SKM-1 (cell line): ENCODE measurements around the gene ARG2.

Source experiments
- DNase-seq: peaks from one replicate; lab custom pipeline; 2025; ENCODE audit not compliant: unreplicated experiment; lab: John Stamatoyannopoulos, UW

Gene ARG2

DNA sequence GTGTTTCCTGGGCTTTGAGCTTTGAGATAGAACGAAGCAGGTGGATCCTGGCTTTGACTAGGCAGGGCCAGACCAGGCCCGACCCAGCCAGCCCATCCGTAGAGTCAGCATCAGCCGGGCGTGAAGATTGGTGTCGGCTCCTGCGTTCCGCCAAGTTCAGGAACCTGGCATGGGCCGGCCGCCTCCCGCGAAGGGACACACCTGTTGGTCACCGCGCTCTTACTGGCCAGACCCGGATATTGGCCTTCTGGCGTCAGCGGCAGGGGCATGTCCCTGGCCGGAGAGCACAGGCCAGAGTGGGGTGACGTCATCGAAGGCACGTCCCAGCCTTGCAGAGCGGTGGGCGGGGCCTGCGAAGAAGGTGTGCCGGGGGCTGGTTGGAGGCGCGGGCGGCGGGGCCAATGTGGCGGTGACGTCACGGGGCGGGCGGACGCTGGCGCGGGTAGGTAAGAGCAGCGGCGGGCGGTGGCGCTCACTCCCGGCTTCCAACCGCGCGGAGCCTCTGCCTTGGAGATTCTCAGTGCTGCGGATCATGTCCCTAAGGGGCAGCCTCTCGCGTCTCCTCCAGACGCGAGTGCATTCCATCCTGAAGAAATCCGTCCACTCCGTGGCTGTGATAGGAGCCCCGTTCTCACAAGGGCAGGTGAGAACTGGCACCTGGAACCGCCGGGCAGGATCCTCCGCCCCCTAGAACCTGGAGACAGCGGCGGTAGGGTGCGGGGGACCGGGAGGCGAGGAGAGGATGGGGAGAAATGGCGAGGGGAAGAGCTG, at the start of gene ARG2:
Gene ARG2 (plus strand): TSS at position 475 of the 771 bp plus-strand sequence. CDS start 58 bp downstream, at position 533.
- DNase-seq, result peak; percentile 24

DNA sequence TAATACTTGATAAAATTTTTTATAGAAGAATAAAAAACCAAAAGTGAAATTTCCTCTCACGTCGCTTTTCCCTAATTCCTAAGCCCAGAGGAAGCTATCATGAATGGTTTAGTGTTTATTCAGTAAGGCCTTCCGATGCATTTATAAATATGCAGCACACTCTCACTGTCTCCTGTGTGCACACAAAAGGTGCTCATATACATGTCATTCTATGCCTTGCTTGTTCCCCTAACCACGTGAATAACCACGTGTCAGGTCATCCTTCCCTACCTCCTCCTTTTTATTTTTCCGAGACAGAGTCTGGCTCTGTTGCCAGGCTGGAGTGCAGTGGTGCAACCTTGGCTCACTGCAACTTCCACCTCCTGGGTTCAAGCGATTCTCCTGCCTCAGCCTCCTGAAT, 49.3 kb upstream of the ARG2 start:
- DNase-seq, result no peak

DNA sequence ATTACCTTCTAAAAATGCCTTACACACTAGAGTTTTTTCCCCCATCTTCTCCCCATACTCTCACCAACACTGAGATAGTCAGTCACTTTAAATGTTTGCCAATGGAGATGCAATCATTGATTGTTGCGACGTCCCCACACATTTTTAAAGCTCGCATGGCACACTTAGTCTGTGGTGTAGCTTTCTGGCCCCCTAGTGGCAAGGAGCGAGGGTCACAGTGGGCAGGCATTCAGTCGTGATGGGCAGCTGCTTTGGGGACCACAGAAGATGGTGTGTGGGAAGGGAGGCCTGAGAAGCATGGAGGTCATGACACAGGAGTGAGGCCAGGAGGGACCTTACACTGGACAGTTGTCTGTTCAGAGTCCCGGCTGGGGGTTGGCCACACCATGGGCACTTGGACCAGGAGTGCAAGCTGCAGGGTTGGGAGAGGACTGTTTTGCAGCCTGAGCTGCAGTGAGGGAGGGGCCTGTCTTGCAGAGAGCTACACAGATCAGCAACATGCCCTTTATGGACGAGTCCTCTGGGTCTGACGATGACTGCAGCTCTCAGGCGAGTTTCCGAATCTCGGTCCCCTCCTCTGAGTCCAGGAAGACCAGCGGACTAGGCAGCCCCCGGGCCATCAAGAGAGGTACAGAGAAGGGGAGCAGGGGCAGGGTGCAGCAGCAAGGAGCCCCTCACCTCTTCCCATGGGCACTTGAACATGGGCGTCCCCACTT, 48.3 kb upstream of the ARG2 start:
- no peak for DNase-seq

DNA sequence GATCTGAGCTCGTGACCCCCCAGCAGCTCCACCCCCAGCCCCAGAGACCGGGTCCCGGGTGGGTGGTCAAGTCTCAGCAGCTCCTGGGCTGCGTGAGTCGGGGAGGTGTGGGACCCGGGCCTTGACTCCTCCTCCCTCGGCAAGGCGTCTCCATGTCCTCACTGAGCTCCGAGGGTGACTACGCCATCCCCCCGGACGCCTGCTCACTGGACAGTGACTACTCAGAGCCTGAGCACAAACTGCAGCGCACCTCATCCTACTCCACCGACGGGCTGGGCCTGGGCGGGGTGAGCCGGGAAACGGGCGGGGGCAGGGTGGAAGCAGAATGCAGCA, 47.8 kb upstream of the ARG2 start:
- no peak for DNase-seq

DNA sequence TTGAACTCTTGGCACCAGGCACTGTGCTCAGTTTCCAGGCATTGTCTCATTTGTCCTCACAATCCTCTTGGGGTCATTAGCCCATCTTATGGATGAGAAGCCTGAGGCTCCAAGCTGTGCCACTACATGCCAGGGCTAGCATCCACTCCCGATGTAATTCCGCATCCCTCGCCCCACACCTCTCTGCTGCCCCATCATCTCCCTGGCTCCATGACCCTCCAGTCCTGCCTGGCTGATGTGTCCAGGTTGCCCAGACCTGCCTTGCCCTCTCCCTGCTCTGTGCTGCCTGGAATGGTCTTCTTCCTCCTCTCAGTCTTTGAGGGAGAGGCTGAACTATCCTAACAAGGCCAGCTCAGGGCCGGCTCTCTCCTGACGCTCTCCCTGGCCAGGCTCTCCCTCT, 47.1 kb upstream of the ARG2 start:
- DNase-seq, result no peak

DNA sequence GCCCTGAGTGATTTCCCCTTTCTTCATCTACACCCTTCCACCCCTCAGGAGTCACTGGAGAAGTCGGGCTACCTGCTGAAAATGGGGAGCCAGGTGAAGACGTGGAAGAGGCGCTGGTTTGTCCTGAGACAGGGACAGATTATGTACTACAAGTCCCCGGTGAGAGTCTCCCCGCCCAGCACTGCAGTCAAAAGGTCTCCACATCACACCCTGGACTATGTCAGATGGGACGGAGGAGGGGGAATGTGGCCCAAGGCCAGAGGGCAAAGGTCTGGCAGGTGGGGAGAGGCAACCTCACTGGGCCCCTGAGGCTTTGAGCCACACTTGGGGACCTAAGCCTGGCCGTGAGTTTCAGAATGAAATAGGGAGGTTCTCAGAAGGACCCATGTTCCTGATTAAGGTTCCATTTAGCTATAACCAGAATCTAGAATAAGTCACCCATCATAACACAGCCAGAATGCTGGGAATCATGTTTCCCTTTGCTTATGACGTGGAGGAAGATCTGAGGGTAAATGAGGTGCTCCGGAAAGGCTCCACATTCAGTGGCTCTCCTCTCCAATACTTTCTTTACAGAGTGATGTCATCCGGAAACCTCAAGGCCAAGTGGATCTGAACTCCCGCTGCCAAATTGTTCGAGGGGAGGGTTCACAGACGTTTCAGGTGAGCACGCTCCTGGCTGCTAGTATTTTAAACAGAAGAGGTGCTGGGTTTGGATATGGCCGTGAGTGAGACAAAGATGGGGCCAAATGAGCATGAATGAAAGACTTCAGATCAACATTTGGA, 46.3 kb upstream of the ARG2 start:
- DNase-seq, result no peak

DNA sequence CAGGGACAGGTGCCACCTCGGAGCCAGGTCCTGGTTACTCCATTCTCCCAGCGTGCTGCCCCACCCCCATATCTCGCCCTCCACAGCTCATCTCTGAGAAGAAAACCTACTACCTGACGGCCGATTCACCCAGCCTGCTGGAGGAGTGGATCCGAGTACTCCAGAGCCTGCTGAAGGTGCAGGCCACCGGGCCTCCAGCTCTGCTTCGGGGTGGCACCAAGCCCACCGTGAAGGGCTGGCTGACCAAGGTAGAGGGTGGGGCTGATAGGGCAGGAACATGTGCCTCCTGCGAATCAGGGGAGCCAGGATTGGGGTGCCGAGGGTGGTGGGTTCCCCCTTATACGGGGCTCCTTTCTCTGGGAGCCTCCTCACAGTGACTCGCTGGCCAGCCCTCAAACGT, 45.6 kb upstream of the ARG2 start:
- DNase-seq, result no peak

DNA sequence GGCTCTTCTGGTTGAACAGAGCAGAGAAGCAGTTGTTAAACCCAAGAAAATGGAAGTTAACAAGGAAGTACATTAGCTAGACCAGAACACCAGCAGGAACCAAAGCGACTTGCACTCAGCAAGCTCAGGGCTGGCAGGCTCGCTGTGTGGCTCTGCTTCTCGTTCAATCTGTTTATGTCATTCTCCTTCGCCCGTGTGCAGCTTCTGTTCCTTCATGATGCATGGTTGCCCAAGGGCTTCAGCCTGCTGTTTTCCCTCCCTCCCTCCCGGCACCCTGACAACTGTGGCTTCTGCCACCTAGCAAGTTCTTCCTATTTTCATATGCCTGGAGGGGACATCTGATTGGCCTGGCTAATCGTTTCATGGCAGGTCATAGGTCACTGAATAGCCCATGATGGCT, 44.9 kb upstream of the ARG2 start:
- DNase-seq, result no peak

DNA sequence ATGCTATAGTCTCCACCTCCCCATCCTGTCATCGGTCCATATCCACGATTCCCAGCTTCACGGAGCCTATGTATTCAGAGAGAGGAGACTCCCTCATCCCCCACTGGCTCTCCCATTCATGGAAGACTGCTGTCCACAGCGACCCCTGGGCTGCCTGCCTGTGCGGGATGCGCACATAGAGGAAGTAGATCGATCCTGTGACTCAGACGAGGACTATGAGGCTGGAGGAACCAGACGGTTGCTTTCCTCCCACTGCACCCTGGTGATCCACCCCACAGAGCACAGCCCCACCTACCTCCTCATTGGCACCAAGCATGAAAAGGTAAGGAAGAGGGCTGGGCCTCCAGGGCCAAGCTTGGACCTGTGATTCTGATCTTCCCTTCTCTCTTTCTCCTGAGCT, 44.0 kb upstream of the ARG2 start:
- no peak for DNase-seq

DNA sequence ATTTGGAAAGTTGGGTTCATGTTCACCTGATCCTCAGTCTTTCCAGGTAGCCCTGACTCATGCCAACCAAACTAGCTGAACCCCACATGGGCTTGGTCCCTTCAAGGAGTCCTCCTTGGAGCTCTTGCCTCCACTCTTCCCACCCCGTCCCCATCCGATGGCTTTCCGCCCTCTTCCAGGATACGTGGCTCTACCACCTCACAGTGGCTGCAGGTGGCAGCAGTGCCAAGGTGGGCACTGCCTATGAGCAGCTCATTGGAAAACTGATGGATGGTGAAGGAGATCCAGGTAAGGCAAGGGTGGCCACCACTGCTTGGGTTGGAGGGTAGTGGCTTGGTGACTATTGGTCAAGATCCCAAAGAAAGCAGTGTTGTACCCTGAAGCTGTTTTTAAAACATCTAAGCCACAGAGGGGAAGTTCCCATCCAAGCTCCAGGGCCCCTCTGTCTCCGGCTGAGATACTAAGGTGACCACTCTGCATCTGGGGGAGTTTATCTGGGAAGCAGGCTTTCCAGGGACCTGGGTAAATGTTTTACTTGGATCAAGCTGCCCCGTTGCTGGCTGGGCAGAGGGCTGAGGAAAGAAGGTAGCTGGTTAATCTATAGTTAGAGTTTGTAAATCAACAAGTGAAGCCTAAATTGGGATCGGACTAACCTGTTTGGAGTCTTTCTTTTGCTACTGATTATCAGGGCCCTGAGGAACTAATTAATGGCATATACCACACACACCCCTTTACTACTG, 43.3 kb upstream of the ARG2 start:
- no peak for DNase-seq

DNA sequence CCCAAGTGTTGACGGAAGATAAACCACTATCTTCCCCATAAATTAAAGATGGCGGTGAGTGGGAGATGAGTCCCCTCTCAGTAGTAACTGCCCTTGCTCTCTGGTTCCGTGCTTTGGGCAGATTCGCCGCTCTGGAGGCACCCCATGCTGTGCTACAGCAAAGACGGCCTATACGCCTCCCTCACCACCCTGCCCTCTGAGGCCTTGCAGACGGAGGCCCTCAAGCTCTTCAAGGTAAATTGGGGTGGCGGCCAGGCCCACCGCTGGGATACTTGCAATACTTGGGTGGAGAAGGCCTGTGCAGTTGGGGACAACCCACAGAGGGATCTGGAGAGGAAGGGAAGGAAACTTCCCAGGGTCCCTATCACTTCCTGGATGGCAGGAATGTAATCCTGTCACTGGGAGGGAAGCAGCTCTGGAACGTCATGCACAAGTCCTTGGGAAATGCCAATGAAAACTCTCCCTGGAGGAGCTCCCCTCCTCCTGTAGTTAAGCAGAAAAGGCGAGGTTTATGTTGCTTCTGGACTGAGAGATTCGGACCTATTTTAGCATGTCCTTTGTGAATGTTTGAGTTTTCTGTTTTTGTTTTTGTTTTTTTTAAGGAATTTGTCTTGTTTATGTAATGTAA, 42.4 kb upstream of the ARG2 start:
- no peak for DNase-seq

DNA sequence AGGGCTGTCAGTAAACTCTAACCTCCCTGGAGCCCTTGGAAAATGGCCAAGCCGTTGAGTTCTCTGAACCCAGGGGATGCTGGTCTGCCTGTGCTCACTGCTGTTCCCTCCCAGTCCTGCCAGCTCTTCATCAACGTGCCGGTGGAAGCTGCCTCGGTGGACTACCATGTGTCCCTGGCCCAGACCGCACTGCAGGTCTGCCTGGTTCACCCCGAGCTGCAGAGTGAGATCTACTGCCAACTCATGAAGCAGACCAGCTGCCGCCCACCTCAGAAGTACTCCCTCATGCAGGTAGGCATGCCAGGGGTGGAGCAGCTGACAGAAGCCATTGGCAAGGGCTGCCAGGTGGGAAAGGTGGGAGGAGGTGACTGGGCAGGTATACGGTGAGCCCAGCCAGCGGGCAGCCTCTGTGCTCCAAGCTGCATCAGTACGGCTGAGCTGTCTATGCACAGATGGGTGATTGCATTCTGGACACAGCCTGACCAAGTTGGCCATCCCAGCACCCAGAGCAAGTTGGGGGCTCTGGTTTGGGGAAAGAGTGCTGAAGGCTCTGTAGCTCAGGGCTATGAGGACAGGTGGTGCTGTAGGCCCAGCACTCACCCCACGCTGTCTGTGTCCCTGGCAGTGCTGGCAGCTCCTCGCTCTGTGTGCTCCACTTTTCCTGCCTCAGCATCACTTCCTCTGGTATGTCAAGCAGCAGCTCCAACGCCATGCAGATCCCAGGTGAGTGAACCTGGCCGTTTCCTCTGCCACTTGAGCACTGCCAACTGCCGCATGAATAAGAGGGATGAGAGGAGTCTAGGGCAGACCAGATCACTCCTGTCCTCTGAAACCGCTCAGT, 41.6 kb upstream of the ARG2 start:
- no peak for DNase-seq

DNA sequence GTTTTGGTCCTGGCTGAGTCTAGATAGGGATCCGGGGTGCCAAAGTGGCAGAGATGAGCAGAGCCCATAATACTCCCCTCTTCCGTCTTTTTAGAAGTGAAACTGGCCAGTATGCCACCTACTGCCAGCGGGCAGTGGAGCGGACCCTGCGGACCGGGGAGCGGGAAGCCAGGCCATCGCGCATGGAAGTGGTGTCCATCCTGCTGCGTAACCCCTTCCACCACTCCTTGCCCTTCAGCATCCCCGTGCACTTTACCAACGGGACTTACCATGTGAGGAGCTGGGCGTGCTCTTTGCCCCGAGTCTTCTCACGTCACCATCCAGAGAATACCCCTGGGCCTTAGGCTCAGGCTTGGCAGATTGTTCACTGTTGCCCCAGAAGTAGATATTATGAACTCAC, 40.7 kb upstream of the ARG2 start:
- DNase-seq, result no peak

DNA sequence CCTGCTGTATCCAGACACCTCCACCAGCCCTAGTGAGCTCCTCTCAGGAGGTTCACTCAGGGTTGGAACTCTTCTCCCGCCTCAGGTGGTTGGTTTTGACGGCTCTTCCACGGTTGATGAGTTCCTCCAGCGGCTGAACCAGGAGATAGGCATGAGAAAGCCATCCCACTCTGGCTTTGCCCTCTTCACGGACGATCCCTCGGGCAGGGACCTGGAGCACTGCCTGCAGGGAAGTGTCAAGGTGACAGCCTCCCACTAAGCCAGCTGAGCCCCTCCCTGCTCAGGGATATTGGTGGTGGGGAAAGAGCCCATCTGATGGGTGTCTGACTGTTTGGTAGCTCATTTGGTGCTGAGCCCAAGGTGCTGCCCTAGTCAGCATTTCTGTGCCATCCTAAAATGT, 40.1 kb upstream of the ARG2 start:
- no peak for DNase-seq

DNA sequence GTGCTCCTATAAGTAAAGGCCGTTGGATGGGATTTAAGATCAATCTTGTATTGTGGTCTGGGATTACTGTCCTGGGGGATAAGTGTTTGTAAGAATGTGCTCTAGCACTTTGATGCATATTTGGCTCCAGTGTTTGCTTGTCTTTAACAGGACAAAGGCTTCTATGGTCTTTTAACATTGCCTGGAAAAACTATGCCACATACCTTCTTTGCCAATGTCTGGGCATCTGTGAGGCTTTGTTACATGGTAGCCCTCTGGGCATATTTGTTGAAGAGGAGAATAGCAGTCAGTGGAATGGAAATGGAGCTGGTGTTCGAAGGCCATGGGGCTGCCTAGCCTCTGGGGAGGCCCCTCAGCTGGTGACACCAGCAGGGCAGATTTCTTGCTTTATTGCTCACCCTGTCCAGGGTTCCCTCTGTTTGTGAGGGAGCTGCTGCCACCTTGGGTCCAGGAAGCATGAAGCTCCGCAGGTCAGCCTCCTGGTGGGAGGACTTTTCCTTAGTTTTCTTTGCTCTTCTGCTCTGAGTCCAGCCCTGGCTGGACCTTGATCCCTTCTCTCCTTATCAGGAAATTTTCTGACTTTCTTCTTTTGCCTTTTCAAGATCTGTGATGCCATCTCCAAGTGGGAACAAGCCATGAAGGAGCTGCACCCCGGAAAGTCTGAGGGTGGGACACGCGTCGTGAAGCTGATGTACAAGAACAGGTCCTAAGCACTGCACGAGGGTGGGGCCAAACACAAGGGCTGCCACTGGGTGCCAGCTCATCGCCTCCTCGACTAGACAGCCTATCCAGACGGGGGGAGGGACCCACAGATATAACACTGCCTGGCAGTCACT, 39.2 kb upstream of the ARG2 start:
- no peak for DNase-seq

DNA sequence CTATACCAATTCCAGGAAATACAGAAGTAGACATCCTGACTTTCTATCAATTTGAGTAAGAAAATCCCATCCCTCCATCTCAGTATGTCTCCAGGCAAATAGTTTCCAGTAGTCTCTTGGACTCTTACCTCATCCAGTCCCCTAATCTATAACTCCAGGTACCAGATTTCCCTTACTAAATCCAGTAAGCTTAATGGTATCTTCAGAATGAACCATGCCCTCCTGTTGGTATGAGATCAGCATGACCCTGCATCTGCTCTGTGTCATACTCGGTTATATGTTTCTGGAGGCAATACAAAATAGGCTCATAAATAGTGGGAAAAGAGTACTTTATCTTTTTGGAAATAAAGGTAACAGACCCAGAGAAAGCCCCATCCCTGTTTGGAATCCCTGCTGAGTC, 38.1 kb upstream of the ARG2 start:
- DNase-seq, result no peak

DNA sequence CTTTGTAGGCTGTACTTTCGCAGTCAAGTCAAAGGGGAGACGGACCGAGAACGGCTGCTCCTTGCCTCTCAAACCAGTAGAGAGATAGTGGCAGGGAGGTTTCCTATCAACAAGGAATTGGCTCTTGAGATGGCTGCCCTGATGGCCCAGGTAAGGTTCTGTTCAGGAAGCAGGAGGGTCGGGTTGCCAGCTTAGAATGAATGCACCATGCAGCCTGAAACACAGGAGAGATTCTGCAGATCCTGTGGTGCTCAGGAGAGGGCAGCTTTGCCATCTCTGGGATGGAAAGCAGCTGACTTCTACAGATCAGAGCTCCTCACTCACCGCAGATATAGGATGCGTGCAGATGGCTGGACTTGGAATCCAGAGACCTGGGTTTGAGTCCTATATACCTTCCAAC, 37.7 kb upstream of the ARG2 start:
- DNase-seq, result no peak

DNA sequence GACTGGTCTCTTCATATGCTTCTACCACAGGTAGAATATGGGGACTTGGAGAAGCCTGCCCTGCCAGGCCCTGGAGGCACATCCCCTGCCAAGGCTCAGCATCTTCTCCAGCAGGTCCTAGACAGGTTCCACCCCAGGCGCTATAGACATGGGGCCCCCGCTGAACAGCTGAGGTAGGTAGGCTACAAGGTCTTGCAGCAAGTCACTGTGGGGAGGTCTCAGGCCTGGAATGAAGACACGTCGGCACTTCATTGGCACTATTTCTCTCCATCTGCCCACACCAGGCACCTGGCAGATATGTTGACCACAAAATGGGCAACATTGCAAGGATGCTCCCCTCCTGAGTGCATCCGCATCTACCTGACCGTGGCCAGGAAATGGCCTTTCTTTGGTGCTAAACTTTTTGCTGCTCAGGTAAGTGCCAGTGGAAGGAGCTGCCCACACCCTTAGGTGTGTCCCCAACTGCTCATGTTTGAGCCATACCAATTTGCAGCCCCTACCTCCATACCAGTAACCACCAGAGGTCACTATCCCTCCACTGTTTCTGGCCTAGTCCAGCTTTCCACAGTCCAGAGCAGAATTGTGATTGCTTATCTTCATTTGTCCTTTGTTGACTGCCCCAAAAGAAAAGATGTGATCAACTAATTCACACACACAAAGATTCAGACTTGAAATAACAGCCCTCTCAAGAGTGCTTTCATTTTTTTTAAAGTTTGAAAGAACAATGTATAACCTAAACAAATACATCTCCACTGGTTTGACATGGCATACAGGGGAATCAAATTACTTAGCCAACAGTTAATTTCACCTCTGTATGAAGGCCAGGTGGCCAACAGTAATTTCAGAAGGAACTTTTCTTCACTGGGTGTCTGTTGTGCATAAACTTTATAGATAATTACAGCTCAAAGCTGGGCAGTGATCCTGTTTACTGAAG, 35.7 kb upstream of the ARG2 start:
- no peak for DNase-seq
